ACHN (cell line): Measurements from ENCODE around the gene PLA2G4B.

Experiments used
- DNase-seq: peaks from one replicate; pipeline ENCODE4 v3.0.0-alpha.2; 2015
- in situ Hi-C: cut with HindIII; loops from 2 replicates; pipeline ENCODE4 v1.10.0; 2017; ENCODE audit warnings: low sequenced_read_pairs, low pct_ligation_motif_present, low pct_unique_long_range_greater_than_20kb

Gene PLA2G4B

DNA sequence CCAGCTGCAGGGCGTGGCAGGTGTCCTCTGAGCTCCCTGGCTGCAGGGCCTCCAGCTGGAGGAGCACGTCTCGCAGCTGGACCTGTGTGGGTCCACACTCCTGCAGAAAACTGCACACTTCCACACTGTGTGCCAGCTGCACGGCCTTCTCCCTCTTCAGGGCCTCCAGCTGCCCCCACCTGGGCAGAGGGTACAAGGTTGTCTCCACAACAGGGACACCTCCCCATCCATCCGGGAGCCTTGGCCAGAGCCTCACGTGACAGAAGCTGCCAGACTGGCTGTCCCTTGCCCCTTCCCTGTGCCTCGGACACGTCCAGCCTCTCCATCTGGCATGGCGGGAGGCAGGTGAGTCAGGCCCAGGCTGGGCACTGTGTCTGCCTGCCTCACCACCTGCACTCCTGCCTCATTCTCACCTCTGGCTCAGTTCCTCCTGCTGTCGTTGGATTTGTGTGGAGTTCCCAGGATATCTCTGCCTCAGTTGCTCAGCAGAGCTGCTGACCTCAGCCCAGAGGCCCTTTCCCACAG lies 40.7 kb downstream of the PLA2G4B start:
- in situ Hi-C loops = no loop called here
- no peak for DNase-seq

DNA sequence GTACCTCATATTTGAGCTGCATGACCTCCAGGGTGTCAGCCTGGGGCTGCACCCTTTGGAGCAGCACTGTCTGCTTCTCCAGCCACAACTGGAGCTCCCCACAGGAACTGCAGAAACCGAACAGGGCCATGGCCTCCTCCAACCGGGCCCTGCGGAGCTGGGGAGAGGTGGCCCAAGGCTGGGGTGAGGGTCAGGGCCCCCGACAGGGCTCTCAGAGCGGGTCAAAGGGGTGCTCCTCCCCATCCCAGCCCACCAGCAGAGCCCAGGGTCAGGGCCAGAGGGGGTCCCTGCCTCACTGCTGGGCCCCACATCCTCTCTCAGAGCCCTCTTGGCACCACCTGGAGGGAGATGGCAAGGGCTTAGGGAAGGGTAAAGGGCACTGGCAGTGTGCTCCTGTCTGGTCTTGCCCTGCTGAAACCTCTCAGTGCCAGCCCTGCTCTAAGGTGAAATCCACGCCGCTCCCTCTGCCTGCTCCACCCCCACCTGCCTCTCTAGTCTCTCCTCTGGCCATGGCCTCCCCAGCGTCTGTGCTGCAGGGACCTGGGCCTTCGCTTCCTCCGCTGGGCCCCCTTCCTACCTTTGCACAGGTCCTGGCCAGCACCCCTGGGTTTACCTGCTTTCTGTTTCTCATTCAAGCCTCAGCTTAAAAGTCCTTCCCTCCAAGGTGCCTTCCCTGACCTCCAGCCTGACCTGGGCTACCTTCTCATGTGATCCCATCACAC lies 41.7 kb downstream of the PLA2G4B start:
- in situ Hi-C loops = no loop called here
- DNase-seq = no peak

- in situ Hi-C loops = no loop called here
- no peak for DNase-seq
Observed at GRCh38 chr15:41881086-41881485, 42.4 kb downstream of the PLA2G4B start.

DNA sequence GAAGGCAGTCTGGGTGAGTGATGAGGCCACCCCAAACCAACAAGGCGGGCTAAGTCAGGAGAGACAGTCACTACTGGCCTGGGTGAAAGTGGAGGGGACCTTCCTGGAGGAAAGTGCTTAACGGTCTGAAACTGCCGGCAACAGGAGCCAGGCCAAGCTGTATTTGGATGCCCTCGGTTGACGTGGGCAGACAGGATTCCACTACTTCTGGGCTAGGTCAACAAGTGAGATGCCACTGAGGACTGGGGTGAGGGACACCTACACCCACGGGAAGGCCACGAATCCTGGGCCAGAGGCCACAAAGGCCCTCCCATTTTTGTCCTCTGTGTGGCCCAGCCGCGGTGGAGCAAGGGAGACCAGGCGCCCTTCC lies 42.9 kb downstream of the PLA2G4B start:
- in situ Hi-C loops = no loop called here
- DNase-seq = no peak

- in situ Hi-C loops = no loop called here
- no peak for DNase-seq
Observed at GRCh38 chr15:41881920-41882688, 43.5 kb downstream of the PLA2G4B start.

- in situ Hi-C loops = no loop called here
- DNase-seq = no peak
Observed at GRCh38 chr15:41882689-41883483, 44.2 kb downstream of the PLA2G4B start.

DNA sequence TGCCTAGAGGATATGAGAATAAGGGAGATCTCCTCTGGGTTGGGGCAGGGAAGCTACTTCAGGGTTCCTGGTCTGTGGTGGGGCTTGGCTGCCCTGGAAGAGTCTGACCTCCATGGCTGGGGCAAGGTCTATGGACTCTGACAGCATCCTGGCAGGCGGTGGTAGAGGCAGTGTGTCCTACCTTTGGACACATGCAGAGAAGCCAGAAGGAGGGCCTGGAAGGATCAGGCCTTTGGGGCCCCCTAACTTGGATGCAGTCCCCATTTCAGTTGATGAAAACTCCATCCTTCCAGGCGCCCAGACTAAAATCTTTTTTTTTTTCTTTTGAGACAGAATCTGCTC lies 44.8 kb downstream of the PLA2G4B start:
- in situ Hi-C loops = no loop called here
- DNase-seq = no peak

- in situ Hi-C loops = no loop called here
- DNase-seq = no peak
Observed at GRCh38 chr15:41884458-41884857, 45.8 kb downstream of the PLA2G4B start.

DNA sequence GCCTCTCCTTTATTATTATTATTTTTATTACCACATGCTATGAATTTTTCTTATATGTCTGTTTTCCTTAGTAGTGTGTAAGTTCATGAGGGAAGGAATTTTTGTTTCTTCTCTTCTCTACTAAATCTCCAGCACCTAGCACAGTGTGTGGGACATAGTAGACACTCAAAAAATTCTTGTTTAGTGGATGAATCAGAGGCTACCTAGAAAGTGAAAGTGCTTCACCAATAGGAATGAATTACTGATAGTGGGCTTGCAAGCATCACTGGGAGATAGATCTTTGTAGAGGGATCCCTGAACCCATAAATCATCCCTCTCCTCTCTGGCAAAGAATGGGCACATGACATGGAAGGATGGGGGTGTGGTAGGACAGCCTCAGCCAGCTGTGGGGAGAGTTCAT lies 46.7 kb downstream of the PLA2G4B start:
- no peak for DNase-seq
- in situ Hi-C loops = no loop called here

DNA sequence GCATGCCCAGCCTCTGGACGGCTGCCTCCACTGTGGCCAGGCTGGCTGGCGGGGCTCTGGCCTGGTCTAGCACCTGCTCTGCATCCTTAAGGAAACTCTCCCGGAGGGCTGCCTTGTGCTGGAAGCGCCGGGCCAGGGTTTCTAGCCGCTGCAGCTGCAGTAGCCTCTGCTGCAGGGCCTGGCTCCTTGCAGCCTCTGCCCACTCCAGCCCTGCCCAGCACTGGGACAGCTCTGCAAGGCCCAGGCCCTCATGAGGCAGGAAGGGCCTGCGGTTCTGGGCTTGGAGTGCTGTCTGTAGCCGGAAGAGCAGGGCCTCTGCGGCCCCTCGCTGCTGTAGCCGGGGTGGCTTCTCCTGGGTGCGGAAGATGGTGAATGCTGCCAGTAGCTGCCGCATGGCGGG lies 47.2 kb downstream of the PLA2G4B start:
- in situ Hi-C loops = no loop called here
- DNase-seq = no peak

GRCh38 chr15:41886741-41887140 lies 48.1 kb downstream of the PLA2G4B start:
- no peak for DNase-seq
- in situ Hi-C loops = no loop called here

DNA sequence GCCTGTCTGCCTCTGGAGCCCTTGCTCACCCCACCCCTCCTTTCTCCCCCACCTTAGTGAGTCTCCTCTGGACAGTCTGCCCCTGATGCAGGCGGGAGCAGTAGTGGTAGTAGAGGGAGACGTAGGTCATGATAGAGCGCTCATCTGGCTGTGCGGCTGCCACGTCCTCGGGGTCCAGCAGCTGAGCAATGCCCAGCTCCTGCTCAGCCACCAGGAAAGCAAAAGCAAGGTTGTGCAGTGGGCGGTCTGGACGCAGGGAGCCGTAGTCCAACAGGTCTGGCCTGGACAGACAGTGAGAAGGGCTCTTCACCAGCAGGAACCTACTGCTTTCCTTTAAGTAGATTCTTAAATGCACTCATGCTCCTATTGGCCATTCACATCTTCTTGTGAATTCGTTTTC lies 48.5 kb downstream of the PLA2G4B start:
- DNase-seq = no peak
- in situ Hi-C loops = no loop called here

DNA sequence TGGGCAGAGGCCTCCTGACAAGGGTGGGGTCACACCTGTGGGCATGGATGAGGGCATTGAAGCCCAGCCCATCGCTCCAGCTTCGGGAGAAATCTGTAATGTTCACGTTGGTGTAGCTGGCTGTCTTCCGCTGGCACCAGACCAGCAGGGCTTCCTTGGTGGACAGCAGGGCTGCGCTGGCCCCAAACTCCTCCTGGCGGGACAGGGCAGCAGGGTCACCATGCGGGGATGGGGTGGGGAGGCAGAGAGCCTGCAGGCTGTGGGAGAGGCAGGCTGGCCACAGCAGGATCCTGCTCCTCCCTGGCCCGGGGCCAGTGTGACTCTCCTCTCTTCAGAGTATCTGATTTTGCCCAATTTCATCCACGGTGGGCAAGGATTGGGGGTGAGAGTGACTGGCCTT lies 49.2 kb downstream of the PLA2G4B start:
- in situ Hi-C loops = no loop called here
- no peak for DNase-seq

- no peak for DNase-seq
- in situ Hi-C loops = no loop called here
Observed at GRCh38 chr15:41888662-41889253, 50.1 kb downstream of the PLA2G4B start.

DNA sequence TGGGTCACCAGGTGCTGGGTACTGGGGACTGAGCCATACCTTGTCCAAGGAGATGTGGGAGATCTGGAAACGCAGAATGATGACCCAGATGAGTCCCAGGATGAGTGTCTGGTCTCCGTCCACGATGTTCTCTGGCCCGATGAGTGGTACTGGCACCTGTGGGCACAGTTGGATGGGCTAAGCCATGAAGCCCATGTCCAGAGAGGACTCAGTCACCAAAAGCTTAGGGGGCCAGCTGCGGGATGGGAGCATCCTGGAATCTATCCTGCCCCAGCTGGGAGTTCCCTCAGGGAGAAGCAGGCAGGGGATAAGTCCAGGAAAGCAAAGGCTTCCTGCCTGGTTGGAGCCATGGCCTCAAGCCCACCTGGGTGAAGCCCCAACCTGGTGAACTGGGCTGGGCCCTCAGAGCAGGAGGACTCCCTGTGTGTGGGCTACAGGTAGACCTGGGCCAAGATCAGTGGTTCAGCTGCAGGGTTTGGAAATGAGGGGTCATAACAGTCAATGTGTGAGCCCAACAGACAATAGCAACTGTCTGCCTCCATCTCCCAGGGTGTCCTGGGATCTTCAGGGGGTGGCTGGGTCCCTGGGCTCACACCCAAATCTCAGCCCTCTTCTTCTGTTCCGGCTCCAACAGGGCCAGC lies 51.5 kb downstream of the PLA2G4B start:
- DNase-seq = no peak
- in situ Hi-C loops = no loop called here

GRCh38 chr15:41891226-41891625 lies 52.6 kb downstream of the PLA2G4B start:
- no peak for DNase-seq
- in situ Hi-C loops = no loop called here

GRCh38 chr15:41891946-41892345 lies 53.3 kb downstream of the PLA2G4B start:
- DNase-seq = no peak
- in situ Hi-C loops = no loop called here

DNA sequence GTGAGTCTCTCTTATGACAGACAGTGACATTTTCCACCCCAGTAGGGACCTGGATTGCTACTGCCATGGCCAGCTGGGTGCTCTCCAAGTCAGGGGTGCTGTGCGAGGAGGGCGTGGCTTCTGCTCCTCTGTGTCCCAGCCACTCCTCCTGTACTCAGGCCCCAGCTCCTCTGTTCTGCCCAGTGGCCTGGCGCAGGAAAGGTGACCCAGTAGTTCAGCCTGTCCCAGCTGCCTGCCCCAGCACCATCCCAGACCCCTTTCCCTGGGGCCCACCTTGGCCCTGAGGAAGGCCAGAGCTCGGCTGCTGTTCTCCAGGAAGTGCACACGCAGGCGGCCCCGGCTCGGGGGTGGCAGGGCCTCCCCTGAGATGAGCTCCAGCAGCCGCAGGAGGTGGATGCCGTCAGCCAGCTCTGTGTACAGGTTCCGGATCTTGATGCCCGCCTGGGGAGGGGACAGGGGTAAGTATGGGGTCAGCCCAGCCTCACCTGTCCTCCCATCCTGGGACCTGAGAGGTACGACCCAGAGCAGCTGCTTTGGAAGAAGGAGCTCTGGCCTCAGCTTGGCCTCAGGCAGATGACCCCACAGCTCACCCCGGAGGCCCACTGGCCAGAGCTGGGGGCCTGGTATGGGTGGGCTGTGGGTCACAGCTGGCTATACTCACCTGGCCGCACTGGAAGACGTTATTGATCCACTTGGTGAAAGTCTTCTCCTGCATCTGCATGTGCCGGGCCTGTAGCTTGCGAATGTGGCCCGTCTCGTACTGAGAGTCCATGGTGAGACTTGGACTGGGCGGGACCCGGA lies 54.2 kb downstream of the PLA2G4B start:
- peak; percentile 47 for DNase-seq
- in situ Hi-C loops = no loop called here
